PC-9 (cell line): ENCODE results near the gene PRKACB. TPM values are rescaled to one million over a fixed set of nuclear protein-coding genes. Genes with fewer than 3 reads are reported as not detected.

Experiments
- BruUV-seq: library from RNA; stranded (reverse); fragments of 400-500 nt; replicated peaks from 2 replicates; lab custom pipeline; 2021; lab: Mats Ljungman, UMichigan
- CTCF ChIA-PET: fragments of 300-600 bp; sonication (Branson Sonifier 250); formaldehyde crosslinking; loops from one replicate; lab custom pipeline; 2022; ENCODE audit warnings: antibody characterized with exemption; lab: Charles Lee
- POLR2A ChIA-PET: fragments of 300-600 bp; sonication (Branson Sonifier 250); formaldehyde crosslinking; loops from one replicate; lab custom pipeline; 2022; ENCODE audit warnings: antibody characterized with exemption; ENCODE audit not compliant: unreplicated experiment; lab: Charles Lee
- DNase-seq, 2 experiments: peaks; one replicate each; pipeline versions ENCODE4 v3.0.0 to v3.0.0-alpha.2; 2015 to 2022; ENCODE audit warnings: mixed read lengths in 1 of 2
- H2AFZ ChIP-seq: fragments of 200-600 bp; sonication (generic); 2 replicates; pipeline ENCODE4 v1.8.1; 2017; ENCODE audit warnings: antibody characterized with exemption
- H3F3A ChIP-seq: fragments of 200-600 bp; sonication (generic); 2 replicates; pipeline ENCODE4 v1.8.1; 2017; ENCODE audit warnings: antibody characterized with exemption, mild to moderate bottlenecking, low read depth; ENCODE audit not compliant: insufficient read depth
- H3K27ac ChIP-seq: fragments of 200-600 bp; sonication (generic); 2 replicates; pipeline ENCODE4 v1.6.1; 2016; ENCODE audit warnings: mixed run types
- H3K27me3 ChIP-seq: fragments of 200-600 bp; sonication (generic); 2 replicates; pipeline ENCODE4 v1.6.1; 2016; ENCODE audit warnings: low read depth, mixed run types; ENCODE audit not compliant: insufficient read depth
- H3K36me3 ChIP-seq: fragments of 200-600 bp; sonication (generic); 2 replicates; pipeline ENCODE4 v1.6.1; 2016; ENCODE audit warnings: low read depth, mixed run types
- H3K4me1 ChIP-seq: fragments of 200-600 bp; sonication (generic); replicated peaks from 2 replicates; pipeline ENCODE4 v1.6.1; 2016; ENCODE audit warnings: mixed run types; ENCODE audit not compliant: insufficient read depth
- H3K4me2 ChIP-seq: fragments of 200-600 bp; sonication (generic); 2 replicates; pipeline ENCODE4 v1.6.1; 2017; ENCODE audit warnings: mixed run types
- H3K4me3 ChIP-seq: fragments of 200-600 bp; sonication (generic); 2 replicates; pipeline ENCODE4 v1.6.1; 2016; ENCODE audit warnings: mixed run types
- H3K79me2 ChIP-seq: fragments of 200-600 bp; sonication (generic); 2 replicates; pipeline ENCODE4 v1.6.1; 2017; ENCODE audit warnings: low read depth, mixed run types
- H3K9me2 ChIP-seq: fragments of 200-600 bp; sonication (generic); 2 replicates; pipeline ENCODE4 v1.8.1; 2017; ENCODE audit warnings: mild to moderate bottlenecking; ENCODE audit not compliant: insufficient read depth
- H3K9me3 ChIP-seq: fragments of 200-600 bp; sonication (generic); 2 replicates; pipeline ENCODE4 v1.8.1; 2016; ENCODE audit warnings: low read depth; ENCODE audit not compliant: insufficient read depth
- H4K20me1 ChIP-seq: fragments of 200-600 bp; sonication (generic); 2 replicates; pipeline ENCODE4 v1.8.1; 2017; ENCODE audit not compliant: insufficient read depth
- EZH2 ChIP-seq: fragments of 200-600 bp; sonication (generic); IDR thresholded peaks from 2 replicates; pipeline ENCODE4 v1.8.0; 2017; ENCODE audit warnings: antibody characterized with exemption, low read depth
- intact Hi-C: fragments of 100-400 bp; cut with micrococcal nuclease; formaldehyde crosslinking; loops from one replicate; pipeline ENCODE4 v1.10.0; 2022; ENCODE audit not compliant: unreplicated experiment
- total RNA-seq: library from RNA; stranded (reverse); gene quantifications from 2 replicates; pipeline ENCODE4 v1.2.3, GENCODE V29; 2021
- TF ChIP-seq, protein P1 (sequence below): fragments of 200-600 bp; sonication (generic); conservative IDR thresholded peaks from 2 replicates; pipeline ENCODE4 v1.6.1; 2017; ENCODE audit warnings: mixed run types, antibody characterized with exemption, mild to moderate bottlenecking, moderate library complexity

Gene PRKACB
- total RNA-seq, 1 experiment from 2014 or later = 16.7 TPM

DNA sequence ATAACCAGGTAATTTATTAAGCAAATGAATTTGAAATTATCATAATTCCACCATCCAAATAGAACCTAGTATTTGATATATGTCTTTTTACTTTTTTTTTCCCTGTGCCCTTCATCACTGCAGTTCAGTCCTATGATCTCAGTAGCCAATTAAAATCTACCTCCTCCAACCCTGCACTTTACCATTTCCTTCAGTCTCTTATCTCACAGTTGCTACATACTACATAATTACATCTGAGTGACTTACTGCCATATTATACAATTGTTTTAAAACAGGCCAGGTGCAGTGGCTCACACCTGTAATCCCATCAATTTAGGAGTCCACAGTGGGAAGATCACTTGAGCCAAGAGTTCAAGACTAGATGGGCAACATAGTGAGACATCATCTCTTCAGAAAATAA is 73.2 kb downstream of the PRKACB start:
- TF ChIP-seq, protein P1, sequence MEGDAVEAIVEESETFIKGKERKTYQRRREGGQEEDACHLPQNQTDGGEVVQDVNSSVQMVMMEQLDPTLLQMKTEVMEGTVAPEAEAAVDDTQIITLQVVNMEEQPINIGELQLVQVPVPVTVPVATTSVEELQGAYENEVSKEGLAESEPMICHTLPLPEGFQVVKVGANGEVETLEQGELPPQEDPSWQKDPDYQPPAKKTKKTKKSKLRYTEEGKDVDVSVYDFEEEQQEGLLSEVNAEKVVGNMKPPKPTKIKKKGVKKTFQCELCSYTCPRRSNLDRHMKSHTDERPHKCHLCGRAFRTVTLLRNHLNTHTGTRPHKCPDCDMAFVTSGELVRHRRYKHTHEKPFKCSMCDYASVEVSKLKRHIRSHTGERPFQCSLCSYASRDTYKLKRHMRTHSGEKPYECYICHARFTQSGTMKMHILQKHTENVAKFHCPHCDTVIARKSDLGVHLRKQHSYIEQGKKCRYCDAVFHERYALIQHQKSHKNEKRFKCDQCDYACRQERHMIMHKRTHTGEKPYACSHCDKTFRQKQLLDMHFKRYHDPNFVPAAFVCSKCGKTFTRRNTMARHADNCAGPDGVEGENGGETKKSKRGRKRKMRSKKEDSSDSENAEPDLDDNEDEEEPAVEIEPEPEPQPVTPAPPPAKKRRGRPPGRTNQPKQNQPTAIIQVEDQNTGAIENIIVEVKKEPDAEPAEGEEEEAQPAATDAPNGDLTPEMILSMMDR = no peak
- no peak for TF ChIP-seq EZH2
- no peaks in the 10 kb centered on the region for H3K79me2 ChIP-seq
- no peaks in the 10 kb centered on the region for H3K4me1 ChIP-seq
- intact Hi-C loops = no loop called here
- H3K4me2 ChIP-seq = no peak overlapping the region
- no peaks in the 10 kb centered on the region for H3F3A ChIP-seq
- H3K27ac ChIP-seq = no peak overlapping the region
- H3K9me2 ChIP-seq = no peaks in the 10 kb centered on the region
- DNase-seq = no peak
- H4K20me1 ChIP-seq = no peaks in the 10 kb centered on the region
- no TSS peak for BruUV-seq
- H3K36me3 ChIP-seq = no peaks in the 10 kb centered on the region
- no peak overlapping the region for H2AFZ ChIP-seq
- no peaks in the 10 kb centered on the region for H3K9me3 ChIP-seq
- H3K27me3 ChIP-seq = no peaks in the 10 kb centered on the region
- CTCF ChIA-PET = no interaction called here
- POLR2A ChIA-PET = no interaction called here
- no peak overlapping the region for H3K4me3 ChIP-seq

DNA sequence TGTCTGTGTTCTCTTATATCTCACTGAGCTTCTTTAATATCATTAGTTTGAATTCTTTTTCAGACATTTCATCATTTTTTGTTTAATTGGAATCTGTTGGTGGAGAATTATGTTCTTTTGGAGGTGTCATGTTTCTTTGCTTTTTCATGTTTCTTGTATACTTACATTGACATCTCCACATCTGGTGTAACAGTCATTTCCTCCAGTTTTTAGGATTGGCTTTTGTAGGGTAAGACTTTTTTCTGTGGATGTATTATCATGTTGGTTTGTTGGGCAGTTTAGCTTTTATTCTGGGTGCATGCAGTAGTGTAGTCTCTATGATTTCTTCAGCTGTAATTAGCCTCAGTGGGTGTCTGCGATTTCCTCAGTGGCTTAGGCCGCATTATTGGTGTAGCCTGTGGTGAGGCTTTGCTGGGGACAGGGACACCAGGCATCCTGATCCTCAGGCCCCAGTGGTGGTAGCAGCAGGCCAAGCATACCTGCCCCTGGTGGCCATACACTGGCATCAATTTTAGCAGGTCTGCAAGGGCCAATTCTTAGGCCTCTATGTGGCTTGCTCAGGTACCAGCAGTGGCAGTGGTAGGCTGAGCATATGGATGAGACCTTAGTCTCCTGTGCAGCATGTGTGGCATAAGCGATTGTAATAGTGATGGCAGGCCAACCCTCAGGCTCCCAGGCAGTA is 79.8 kb downstream of the PRKACB start:
- Histone ChIP-seq H3K27ac (no peak overlapping the region), H4K20me1 (no peaks in the 10 kb centered on the region), H3K9me2 (no peaks in the 10 kb centered on the region), H3K4me3 (no peak overlapping the region), H2AFZ (no peak overlapping the region), H3K4me1 (no peaks in the 10 kb centered on the region), H3K9me3 (no peaks in the 10 kb centered on the region; the same call in 1 of the 2 replicates), H3K79me2 (no peaks in the 10 kb centered on the region), H3K27me3 (no peaks in the 10 kb centered on the region), H3K36me3 (no peaks in the 10 kb centered on the region), H3K4me2 (no peak overlapping the region), H3F3A (no peaks in the 10 kb centered on the region)
- TF ChIP-seq, protein P1 = no peak
- no peak for TF ChIP-seq EZH2
- ChIA-PET POLR2A (no interaction called here), CTCF (no interaction called here)
- no TSS peak for BruUV-seq
- DNase-seq = no peak
- intact Hi-C loops = no loop called here

DNA sequence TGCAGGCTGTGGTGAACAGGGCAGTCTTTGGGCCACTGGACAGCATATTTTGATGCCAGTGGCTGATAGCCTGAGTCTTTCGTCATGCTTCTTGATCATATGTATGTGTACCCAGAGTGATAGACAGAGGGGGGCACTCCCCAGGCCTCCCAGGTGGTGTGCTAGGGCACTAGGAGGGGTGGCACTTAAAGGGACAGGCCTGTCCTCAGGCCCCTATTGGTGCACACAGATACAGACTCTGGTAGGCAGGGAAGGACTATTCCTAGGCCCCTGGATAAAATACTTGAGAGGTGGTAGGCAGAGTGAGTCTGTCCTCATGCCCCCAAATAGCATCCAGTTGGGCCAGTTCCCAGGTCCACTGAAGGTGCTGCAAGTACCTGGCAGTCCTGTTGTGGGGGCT is 80.8 kb downstream of the PRKACB start:
- intact Hi-C loops = no loop called here
- Histone ChIP-seq H3F3A (no peaks in the 10 kb centered on the region), H4K20me1 (no peaks in the 10 kb centered on the region), H2AFZ (no peak overlapping the region), H3K4me1 (no peaks in the 10 kb centered on the region), H3K9me3 (no peaks in the 10 kb centered on the region; the same call in 1 of the 2 replicates), H3K27me3 (no peaks in the 10 kb centered on the region), H3K36me3 (no peaks in the 10 kb centered on the region), H3K4me2 (no peak overlapping the region), H3K9me2 (no peaks in the 10 kb centered on the region), H3K27ac (no peak overlapping the region), H3K4me3 (no peak overlapping the region), H3K79me2 (no peaks in the 10 kb centered on the region)
- CTCF ChIA-PET = no interaction called here
- POLR2A ChIA-PET = no interaction called here
- BruUV-seq = no TSS peak
- TF ChIP-seq EZH2 = no peak
- TF ChIP-seq, protein P1 = no peak
- DNase-seq = no peak
